Nephron progenitor cell (in vitro differentiated cells): Measurements from ENCODE around the gene ZFHX3.
"Not testable (repeated sequence)": the region's sequence is repeated elsewhere in the genome, so short reads cannot be mapped to it uniquely, and the experiment has no call there.

Source experiments
- DNase-seq: peaks from one replicate; pipeline ENCODE4 v3.0.0; 2021
- H3K27ac Mint-ChIP-seq: 2 replicates; pipeline ENCODE4 v1.8.0; 2021; ENCODE audit warnings: mild to moderate bottlenecking, moderate library complexity, mixed read lengths
- H3K27me3 Mint-ChIP-seq: 2 replicates; pipeline ENCODE4 v1.8.0; 2021; ENCODE audit warnings: mild to moderate bottlenecking, low read depth, mixed read lengths; ENCODE audit not compliant: poor library complexity
- H3K36me3 Mint-ChIP-seq: 2 replicates; pipeline ENCODE4 v1.8.0; 2021; ENCODE audit warnings: low read depth, mixed read lengths
- H3K4me1 Mint-ChIP-seq: 2 replicates; pipeline ENCODE4 v1.8.0; 2021; ENCODE audit warnings: mixed read lengths
- H3K4me3 Mint-ChIP-seq: 2 replicates; pipeline ENCODE4 v1.8.0; 2021; ENCODE audit warnings: mild to moderate bottlenecking, moderate library complexity, mixed read lengths
- H3K9me3 Mint-ChIP-seq: 2 replicates; pipeline ENCODE4 v1.8.0; 2021; ENCODE audit warnings: mild to moderate bottlenecking, moderate library complexity, mixed read lengths
- CTCF ChIP-seq: fragments of 200-600 bp; sonication (generic); IDR thresholded peaks from 2 replicates; pipeline ENCODE4 v1.5.0; 2021; ENCODE audit warnings: antibody characterized with exemption

The ZFHX3 gene

GRCh38 chr16:73083271-73083670, 35.3 kb upstream of the ZFHX3 start:
- H3K27ac Mint-ChIP-seq = no peak overlapping the region
- H3K27me3 Mint-ChIP-seq = peaks cover 26% of the 10 kb centered on the region
- H3K9me3 Mint-ChIP-seq = peaks cover 21% of the 10 kb centered on the region
- peaks cover 8% of the 10 kb centered on the region for H3K4me1 Mint-ChIP-seq
- H3K36me3 Mint-ChIP-seq = no peaks in the 10 kb centered on the region
- DNase-seq = no peak
- no peak for TF ChIP-seq CTCF
- H3K4me3 Mint-ChIP-seq = no peak overlapping the region

GRCh38 chr16:73082634-73083051, 34.7 kb upstream of the ZFHX3 start:
- peaks cover 26% of the 10 kb centered on the region for H3K27me3 Mint-ChIP-seq
- DNase-seq, H3K4me1 Mint-ChIP-seq, H3K36me3 Mint-ChIP-seq, H3K27ac Mint-ChIP-seq, H3K4me3 Mint-ChIP-seq: not testable (repeated sequence)
- H3K9me3 Mint-ChIP-seq = peaks cover 21% of the 10 kb centered on the region

GRCh38 chr16:73080931-73081330, 33.0 kb upstream of the ZFHX3 start:
- H3K27me3 Mint-ChIP-seq = peaks cover 24% of the 10 kb centered on the region
- TF ChIP-seq CTCF = no peak
- no peaks in the 10 kb centered on the region for H3K36me3 Mint-ChIP-seq
- no peak overlapping the region for H3K27ac Mint-ChIP-seq
- DNase-seq = no peak
- peaks cover 18% of the 10 kb centered on the region for H3K9me3 Mint-ChIP-seq
- H3K4me1 Mint-ChIP-seq = peaks cover 26% of the 10 kb centered on the region
- H3K4me3 Mint-ChIP-seq = no peak overlapping the region

GRCh38 chr16:73076324-73076810, 28.4 kb upstream of the ZFHX3 start:
- H3K9me3 Mint-ChIP-seq = no peaks in the 10 kb centered on the region
- H3K27me3 Mint-ChIP-seq = peaks cover 20% of the 10 kb centered on the region
- no peaks in the 10 kb centered on the region for H3K36me3 Mint-ChIP-seq
- no peak overlapping the region for H3K27ac Mint-ChIP-seq
- DNase-seq = no peak
- no peak for TF ChIP-seq CTCF
- H3K4me1 Mint-ChIP-seq = peaks cover 35% of the 10 kb centered on the region
- no peak overlapping the region for H3K4me3 Mint-ChIP-seq

GRCh38 chr16:73074382-73074781, 26.5 kb upstream of the ZFHX3 start:
- H3K27me3 Mint-ChIP-seq = peaks cover 20% of the 10 kb centered on the region
- no peak overlapping the region for H3K27ac Mint-ChIP-seq
- no peak for DNase-seq
- no peaks in the 10 kb centered on the region for H3K36me3 Mint-ChIP-seq
- H3K4me1 Mint-ChIP-seq = peaks cover 48% of the 10 kb centered on the region
- H3K4me3 Mint-ChIP-seq = no peak overlapping the region
- no peaks in the 10 kb centered on the region for H3K9me3 Mint-ChIP-seq
- no peak for TF ChIP-seq CTCF

- H3K9me3 Mint-ChIP-seq, H3K36me3 Mint-ChIP-seq, DNase-seq, H3K27ac Mint-ChIP-seq, H3K4me3 Mint-ChIP-seq: not testable (repeated sequence)
- peaks cover 56% of the 10 kb centered on the region for H3K4me1 Mint-ChIP-seq
- peaks cover 38% of the 10 kb centered on the region for H3K27me3 Mint-ChIP-seq
Measured at GRCh38 chr16:73072051-73072450, 24.1 kb upstream of the ZFHX3 start.

GRCh38 chr16:73071131-73071940, 23.4 kb upstream of the ZFHX3 start:
- H3K27me3 Mint-ChIP-seq = peaks cover 45% of the 10 kb centered on the region
- no peak for TF ChIP-seq CTCF
- DNase-seq = peak; percentile 66
- no peaks in the 10 kb centered on the region for H3K9me3 Mint-ChIP-seq
- H3K27ac Mint-ChIP-seq = peak overlapping the region; percentile 98
- H3K4me3 Mint-ChIP-seq = peak overlapping the region; percentile 79
- no peaks in the 10 kb centered on the region for H3K36me3 Mint-ChIP-seq
- peaks cover 48% of the 10 kb centered on the region for H3K4me1 Mint-ChIP-seq
